HG03025 (cell line): ENCODE measurements around the gene WDSUB1.
A peak's percentile ranks its signal among the peaks of the same experiment; 100 is the strongest.

Source experiments
- ATAC-seq: cut with Tn5 transposase; IDR thresholded peaks from one replicate; pipeline ENCODE4 v1.9.1; 2021; ENCODE audit warnings: mild to moderate bottlenecking, moderate library complexity; ENCODE audit not compliant: unreplicated experiment, low FRiP score

The WDSUB1 gene

DNA sequence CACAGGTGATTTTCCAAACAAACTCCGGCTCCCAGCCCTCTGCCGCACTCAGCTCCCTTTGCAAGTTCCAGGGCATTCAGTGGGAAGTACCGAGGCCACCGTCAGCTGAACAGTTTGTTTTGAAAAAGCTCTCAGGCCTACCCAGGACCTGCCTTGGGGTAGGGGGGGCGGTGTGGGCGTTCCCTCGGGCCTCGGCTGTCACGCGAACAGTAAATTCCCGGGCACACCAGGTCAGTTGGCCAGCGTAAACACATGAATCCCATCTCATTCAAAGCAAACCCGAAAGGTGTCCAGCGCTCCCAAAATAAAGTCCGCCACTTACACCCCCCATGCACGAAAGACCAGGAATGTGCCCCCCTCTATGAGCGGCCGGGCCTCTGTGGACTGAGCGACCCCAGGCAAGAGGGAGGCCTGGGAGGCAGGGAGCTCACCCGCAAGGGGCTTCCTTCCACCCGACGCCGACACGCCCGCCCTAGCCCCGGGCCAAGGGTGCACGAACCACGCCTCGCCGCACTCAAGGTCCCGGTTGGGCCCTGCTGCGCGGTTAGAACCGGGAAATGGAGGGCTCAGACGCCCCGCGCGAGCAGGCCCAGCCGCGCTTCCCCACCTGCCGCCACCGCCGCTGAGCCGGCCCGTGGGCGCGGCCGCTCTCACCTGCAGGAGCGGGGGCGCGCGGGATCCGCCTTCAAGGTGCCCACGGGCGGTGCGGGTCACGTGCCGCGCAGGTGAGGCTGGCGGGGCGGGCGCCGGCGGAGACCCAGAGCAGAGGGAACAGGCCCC is at the start of gene WDSUB1:
Gene WDSUB1 (minus strand): TSS at position 775 of the 780 bp plus-strand sequence. CDS start 3,634 bp downstream, outside the sequence.
- peak; percentile 39 for ATAC-seq

DNA sequence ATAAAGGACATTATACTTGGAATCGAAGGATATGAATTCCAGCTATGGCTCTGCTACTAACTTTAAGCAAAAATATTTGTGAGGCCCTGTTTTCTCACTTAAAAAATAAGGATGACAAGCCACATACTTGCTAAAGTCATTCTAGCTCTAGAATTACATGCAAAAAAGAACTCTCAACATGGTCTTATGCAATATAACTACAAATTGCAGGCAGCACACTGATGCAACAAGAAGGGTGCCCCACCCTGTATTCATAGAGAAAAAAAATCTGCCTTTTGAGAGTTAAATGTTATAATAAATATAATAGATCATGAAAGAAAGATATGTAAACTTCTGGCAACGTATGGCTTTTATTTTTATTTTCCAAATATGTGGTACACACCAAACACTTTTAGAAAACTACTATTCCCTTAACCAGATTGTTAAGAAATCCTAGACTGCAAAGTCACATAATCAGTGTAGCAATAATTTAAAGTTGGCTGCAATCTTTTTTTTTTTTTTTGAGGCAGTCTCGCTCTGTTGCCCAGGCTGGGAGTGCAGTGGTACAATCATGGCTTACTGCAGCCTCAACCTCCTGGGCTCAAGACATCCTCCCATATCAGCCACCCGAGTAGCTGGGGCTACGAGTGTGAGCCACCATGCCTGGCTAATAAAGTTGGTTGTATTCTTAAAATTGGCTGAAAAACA is 40.2 kb upstream of the WDSUB1 start:
- ATAC-seq, result no peak

DNA sequence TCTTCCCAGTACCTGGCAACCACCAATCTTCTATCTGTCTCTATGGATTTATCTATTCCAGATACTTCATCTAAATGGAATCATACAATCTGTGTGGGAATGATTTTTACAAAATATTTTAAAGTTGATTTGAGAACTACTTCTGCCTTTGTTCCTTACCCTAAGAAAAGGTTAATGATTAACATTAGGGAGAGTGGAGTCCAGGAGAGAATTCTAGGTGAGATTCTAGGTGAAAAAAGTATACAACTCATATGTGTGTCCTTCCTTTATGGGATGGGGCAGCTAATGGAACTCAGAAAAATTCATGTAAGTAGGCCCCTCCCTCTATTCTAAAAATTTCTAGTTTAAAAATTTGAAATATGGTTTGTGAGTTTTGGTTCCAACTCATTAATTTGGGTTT is 35.9 kb upstream of the WDSUB1 start:
- no peak for ATAC-seq

DNA sequence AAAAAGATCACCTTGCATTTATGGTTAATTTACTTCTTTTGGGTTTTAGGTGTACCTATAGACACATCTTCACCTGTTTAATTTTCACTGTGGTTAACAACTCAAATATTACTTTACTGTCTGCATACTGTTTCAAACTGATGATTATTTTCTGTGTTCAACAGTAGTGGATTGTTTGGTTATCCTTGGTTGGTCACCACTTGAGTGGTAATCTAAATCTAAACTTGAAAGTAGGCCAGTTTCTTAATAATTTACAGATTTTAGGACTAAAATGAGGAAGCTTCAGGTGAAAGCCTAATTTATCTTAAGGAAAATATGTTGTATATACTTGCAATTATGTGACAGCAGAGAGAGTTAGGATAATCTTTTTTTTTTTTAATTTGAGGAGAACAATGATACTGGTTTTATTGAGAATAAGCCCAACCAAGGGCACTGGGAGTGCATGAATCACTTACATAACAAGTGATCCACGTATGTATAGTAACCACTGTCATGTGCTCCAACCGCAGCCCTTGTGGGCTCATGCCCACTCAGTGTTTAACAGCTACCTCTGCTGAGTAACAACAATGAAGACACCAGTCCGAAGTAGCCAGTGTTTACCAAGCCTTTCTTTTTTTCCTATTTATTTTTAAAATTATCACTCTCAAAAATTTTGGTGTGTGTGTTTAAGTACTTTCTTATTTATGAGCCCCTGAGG is 31.0 kb upstream of the WDSUB1 start:
- ATAC-seq, result no peak

DNA sequence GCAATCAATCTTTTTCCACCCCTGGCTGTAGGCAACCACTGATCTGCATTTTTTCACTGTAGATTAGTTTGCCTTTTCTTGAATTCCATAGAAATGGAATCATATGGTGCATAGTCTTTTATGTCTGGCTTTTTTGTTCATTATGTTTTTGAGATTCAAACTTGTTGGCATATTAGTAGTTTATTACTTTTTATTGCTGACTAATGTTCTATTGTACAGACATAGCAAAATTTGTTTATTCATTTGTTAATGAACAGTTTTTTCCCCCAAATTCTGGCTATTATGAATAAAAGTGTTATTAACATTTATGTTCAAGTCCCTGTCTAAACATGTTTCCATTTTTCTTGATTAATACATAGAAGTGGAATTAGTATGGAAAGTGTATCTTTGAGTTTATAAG is 21.4 kb upstream of the WDSUB1 start:
- no peak for ATAC-seq

DNA sequence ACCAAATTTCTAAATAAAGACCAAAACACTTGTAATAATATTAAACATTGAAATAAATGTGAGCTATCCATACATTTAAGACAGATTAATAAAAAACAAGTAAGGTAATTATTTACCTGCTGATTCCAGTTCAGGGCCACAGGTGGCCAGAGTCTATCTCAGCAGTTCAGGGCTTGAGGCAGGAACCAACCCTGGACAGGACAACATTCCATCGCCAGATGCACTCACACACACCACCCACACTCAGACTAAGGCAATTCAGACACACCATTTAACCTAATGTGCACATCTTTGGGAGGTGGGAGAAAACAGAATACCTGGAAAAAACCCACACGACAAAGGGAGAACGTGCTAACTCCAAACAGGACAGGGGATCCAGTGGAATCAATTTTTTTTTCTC is 14.1 kb upstream of the WDSUB1 start:
- ATAC-seq, result no peak

GRCh38 chr2:159298967-159299366 is 12.5 kb upstream of the WDSUB1 start:
- ATAC-seq, result no peak

GRCh38 chr2:159297042-159297707 is 10.7 kb upstream of the WDSUB1 start:
- no peak for ATAC-seq

DNA sequence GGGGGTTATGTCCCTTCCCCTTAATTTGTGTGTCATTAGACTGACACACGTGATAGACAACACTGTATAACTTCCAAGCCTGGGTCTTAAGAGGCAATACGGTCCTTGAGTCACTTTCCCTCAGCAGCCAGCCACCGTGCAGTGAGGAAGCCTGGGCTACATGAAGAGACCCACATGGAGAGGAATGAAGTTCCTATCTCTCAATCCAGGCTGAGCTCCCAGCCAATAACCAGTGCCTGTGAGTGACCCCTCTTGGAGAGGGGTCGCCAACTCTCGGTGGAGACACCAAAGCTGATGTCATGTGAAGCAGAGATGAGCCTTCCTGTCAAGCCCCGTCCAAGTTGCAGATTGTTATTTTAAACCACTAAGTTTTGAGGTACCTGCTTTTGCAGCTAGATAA is 5.7 kb upstream of the WDSUB1 start:
- ATAC-seq, result no peak

- ATAC-seq, result no peak
Measured at GRCh38 chr2:159290289-159290907, 3.9 kb upstream of the WDSUB1 start.

DNA sequence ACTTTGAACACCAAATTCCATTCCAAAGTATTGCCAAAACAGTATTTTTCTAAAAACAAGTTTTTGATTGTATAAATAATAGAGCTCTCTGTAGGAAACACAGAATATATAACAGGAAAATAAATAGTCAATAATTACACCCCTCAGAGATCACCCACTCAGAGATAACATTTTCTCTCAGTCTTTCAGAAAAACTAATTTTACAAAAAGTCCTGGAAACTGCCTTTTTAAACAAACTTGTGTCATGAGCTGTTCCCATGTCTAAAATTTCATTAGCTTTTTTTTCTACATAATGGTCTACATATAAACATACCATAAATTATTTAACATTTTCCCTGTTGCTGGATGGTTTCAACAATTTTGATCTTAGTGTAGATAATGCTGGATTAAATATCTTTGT is 1.2 kb upstream of the WDSUB1 start:
- ATAC-seq, result no peak

DNA sequence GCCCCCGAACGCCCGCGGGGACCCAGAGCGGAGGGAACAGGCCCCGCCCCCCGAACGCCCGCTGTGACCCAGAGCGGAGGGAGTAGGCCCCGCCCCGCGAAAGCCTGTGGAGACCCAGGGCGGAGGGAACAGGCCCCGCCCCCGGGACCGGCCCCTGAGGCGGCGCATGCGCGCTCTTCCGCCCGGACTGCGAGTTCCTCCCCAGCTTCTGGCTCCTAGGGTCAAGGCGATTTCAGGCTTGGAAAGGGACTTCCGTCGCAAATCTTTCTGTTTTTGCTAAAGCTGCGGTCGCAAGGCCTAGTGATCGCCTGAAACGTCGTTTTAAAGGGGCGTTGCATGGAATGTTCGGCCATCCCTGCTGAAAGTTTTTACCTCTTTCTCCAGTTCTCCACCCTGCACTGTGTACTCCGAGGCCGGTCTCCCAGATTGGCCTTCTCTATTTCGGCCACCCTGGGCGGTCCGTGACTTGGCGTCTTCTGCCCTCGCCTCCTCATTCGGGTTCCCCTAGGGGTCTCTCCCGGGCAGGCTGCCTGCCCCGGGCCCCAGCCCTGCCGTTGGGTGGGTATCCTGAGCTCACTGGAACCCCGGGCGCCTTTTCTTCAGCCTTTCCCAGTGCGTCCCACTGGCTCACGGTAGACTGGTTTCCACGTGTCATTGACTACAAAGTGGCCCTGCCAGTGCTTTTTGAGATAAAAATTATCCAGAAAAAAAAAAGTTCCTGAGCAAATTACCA is 372 bp upstream of the WDSUB1 start:
- ATAC-seq, result peak; percentile 90

DNA sequence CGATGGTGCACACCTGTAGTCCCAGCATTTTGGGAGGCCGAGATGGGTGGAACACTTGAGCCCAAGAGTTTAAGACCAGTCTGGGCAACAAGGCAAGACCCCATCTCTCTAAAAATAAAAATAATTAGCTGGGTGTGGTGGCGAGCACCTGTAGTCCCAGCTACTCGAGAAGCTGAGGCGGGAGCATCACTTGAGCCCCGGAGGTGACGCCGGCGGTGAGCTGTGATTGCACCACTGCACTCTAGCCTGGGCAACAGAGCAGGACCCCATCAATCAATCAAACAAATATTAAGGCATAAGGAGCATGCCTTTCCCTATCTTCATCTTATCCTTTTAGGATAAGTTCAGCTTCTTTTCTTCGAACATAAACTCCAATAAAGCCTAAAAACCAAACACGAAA is 1.1 kb downstream of the WDSUB1 start:
- ATAC-seq, result no peak

DNA sequence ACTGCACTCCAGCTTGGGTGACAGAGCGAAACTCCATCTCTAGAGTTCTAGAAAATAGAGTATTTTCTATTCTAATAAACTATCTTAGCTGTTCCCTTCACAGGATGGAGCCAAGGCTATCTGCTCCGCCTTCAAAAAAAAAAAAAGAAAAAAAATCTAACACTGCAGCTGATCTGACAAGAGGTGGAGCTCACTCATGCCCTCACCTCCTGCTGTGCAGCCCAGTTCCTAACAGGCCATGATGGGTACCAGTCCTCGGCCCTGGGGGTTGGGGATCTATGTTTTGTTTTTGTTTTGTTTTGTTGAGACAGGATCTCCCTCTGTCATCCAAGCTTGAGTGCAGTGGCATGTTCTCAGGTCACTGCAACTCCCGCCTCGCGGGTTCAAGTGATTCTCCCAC is 3.0 kb downstream of the WDSUB1 start:
- ATAC-seq, result no peak

DNA sequence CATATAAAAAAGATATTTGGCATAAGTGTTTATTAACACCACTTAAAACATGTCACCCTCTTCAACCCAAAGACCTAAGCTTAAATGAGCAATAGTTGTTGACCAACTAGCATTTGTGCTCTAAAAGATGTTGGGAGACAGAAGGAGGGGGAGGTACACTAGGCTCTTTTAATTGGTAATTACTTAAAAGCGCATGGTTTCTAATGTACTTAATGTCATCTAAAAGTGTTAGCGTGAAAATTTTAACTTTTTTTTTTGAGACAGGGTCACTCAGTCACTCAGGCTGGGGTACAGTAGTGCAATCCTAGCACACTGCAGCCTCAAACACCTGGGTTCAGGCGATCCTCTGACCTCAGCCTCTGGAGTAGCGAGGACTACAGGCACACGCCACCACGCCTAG is 5.5 kb downstream of the WDSUB1 start:
- no peak for ATAC-seq

DNA sequence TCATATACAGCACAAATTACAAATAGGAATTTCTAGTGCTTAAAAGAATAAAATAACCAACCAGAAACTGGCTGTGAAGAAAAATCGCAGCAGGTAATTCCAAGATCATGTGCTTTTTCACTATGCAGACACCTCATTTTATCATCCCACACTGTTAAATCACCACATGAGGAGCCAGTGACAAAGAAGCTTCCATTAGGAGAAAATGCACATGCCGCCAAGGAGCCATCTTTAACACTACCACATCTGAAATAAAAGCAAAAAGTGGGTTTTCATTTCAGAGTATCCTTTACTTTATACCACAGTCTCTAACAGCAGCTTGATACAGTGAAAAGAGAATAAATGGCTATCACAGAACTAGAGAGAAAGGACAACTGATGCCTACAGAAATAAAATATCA is 6.8 kb downstream of the WDSUB1 start:
- no peak for ATAC-seq

DNA sequence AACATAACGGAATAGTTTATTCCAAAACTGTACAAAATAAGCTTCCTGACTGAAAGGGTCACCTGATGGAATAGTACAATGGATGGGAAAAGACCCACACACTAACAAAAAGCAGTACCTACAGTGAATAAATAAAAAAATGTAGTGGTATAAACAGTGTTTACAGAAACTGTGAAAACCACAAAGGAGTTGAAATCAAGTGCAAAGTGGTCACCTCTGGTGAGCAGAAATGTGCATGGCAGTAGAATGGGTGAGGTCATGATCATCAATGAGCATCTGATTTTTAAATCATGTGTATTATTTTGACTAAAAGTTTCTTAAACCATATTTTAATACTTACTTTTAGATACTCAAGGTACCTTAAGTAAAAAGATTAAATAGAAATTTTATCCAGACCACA is 11.4 kb downstream of the WDSUB1 start:
- ATAC-seq, result no peak

- ATAC-seq, result no peak
Measured at GRCh38 chr2:159272156-159272555, 14.3 kb downstream of the WDSUB1 start.

- no peak for ATAC-seq
Measured at GRCh38 chr2:159270744-159271379, 15.6 kb downstream of the WDSUB1 start.
